Femur (tissue), 1 donor: Measurements from ENCODE around the gene KCNG2.
"Not testable (repeated sequence)": the region's sequence is repeated elsewhere in the genome, so short reads cannot be mapped to it uniquely, and the experiment has no call there.

Source experiments
- DNase-seq: peaks from one replicate; pipeline ENCODE4 v3.0.0-alpha.2; 2017

Gene KCNG2

DNA sequence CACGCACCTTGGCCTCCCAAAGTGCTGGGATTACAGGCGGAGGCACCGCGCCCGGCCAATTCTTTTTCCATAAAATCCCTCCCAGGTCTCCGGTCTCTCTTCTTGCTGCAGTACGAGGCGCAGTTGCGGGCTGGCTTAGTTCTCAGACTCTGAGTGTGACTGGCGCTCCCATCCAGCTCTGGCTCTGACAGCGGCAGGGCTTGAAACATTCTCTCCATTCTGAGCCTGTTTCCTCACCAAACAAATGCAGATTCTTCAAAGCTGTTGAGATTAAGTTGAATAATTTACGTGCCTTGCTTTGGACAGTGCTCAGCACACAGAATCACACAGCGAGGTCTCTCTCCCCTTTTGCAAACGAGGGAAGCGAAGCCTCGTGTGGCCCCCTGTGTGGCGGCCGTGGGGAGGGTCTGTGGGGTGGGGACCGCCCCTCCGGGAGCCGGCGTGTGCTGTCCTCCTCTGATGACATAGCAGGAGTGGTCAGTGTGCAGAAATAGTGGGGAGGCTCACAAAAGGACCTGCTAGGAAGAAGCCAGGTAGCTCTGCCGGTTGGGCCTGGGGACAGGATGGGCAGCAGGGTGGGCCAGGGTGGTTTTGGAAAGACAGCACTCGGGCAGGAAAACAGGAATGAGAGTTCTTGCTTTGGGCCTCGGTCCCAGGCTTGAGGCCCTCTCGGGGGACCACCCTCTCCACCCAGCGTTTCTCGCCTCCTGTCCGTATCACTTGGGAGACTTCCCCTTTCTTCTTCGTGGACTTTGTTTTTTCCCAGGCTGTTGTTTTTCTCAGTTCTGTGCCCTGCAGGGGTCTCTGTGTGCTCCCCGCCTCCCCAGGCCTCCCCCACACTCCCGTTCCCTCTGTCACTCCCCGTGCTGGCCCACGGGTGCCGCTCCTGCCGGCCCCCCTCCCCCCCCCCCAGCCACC, 75.0 kb downstream of the KCNG2 start:
- no peak for DNase-seq

DNA sequence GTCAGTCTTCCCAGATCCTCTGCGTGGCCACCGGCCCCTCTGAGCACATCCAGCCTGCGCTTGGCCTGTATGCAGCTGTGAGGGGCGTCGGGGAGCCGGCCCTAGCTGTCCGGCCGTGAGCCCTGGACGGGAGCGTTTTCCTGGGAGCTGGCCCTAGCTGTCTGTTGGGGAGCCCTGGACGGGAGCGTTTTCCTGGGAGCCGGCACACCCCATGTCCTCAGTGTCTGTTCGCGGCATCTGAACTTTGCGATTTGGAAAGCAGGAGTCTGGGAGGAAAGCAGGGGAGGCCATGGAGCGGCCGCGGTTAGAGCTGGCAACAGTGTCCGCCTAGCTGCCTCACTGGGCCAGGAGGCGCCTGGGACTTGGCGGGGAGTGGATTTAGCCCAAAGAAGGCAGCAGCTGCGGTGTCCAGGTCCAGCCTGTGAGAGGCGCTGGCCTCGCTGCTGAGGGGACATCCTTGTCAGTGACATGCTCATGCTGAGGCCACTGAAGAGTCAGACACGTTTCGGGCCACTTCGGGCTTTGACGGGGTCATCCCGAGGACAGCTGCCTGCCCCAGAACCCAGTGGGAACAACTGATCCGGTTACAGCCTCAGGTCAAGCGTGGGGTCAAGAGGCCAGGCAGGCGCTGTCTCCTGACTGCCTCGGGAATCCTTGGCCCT, 75.8 kb downstream of the KCNG2 start:
- DNase-seq: no peak

DNA sequence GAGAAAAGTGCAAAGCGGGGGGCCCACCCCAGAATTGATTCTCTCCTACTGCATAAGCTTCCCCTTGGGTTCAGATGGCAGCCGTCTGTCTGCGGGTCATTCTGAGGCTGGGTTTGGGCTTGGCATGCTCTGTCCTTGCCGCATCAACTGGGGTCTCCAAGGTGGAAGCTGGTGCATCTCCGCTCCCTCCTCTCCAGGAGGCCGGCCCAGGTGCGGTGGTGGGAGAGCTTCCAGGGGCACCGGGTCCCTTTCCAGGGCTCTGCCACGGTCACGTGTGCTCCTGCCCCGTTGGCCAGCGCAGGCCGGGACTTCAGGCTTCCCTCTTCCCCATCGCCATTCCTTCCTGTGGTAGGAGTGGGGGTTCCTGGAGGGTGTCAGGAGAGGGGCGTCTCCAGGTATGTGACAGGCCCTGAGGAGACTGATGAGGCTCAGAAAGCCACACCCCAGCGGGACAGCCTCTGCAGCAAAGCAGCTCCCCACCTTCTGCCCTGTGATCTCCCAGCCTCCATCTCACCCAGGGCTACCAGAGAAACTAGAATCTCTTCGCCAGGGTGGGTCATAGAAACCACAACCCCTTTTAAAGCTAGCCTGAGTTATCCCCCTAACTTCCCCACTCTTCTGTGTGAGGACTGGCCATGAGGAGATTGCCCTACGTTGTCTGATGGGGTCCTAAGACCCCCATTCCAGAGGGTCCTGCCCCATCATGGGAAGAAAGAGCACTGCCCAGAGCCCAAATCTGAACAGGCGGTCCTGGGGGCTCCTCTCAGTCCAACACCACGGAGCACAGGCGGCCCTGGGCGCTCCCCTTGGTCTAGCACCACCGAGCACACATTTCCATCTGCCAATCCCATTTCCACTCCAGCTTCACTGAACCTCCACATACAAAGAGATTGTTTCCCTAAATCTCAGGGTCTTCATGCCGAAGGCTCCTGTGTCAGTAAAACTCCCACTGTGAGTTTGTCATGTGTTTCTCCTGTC, 77.1 kb downstream of the KCNG2 start:
- no peak for DNase-seq

GRCh38 chr18:79875531-79875919, 77.8 kb downstream of the KCNG2 start:
- no peak for DNase-seq

DNA sequence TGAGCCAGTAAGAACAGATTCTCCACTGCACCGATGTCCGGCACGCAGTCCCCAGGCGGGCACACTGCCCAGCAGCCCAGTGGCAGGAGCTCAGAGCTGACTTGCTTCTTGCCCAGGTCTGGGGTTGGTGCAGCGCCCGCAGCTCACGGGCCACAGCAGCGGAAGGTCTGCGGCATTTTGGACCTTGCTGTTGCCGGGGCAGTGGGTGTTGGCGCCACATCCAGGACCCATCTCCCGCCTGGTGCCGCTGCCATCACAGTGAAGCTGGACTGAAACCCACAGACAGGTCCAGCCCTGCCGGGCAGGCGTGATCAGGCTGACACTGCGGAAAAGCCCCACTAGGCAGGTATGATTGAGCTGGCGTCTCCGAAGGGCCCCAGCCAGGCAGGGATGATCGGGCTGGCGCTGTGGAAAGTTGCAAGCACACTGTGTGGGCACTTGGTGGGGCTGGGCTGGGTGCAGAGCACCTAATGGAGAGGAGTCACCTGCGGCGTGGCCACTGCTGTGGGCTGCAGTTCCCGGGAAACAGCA, 78.3 kb downstream of the KCNG2 start:
- DNase-seq: no peak

- no peak for DNase-seq
These were observed 78.8 kb downstream of the KCNG2 start for GRCh38 chr18:79876497-79876896.

- DNase-seq: no peak
These were observed 79.7 kb downstream of the KCNG2 start for GRCh38 chr18:79877163-79878091.

DNA sequence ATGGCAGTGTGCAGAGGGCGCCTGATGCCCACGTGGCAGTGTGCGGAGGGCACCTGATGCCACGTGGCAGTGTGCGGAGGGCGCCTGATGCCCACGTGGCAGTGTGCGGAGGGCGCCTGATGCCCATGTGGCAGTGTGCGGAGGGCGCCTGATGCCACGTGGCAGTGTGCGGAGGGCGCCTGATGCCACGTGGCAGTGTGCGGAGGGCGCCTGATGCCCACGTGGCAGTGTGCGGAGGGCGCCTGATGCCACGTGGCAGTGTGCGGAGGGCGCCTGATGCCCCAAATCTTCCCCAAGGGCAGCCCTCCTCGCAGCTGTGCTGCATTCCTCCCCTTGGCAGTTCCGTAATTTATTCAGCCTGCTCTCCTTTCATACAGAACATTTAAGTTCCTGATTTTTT, 80.5 kb downstream of the KCNG2 start:
- DNase-seq: not testable (repeated sequence)

- no peak for DNase-seq
These were observed 81.1 kb downstream of the KCNG2 start for GRCh38 chr18:79878741-79879378.

DNA sequence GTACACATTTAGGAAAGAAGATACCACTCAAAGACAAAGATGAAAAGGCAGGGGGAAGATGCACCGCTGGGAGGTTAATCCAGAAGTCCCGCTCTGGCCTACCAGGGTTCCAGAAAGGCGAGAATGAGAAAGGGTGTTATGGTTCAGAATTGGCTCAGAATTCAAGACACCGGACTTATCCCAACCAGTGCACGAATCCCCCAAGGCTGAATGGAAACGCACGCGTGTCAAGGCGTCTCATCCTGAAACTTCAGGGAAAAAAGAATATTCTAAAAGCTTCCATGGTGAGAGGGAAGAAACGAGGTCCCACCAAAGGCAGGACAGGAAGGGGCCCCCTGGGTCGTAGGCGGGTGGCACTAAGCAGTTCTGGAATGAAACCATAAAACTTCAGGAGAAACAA, 81.8 kb downstream of the KCNG2 start:
- DNase-seq: no peak

GRCh38 chr18:79881695-79882094, 84.0 kb downstream of the KCNG2 start:
- no peak for DNase-seq

GRCh38 chr18:79882522-79883241, 84.9 kb downstream of the KCNG2 start:
- no peak for DNase-seq

GRCh38 chr18:79883461-79884293, 85.9 kb downstream of the KCNG2 start:
- DNase-seq: no peak

- no peak for DNase-seq
These were observed 86.7 kb downstream of the KCNG2 start for GRCh38 chr18:79884294-79884962.

GRCh38 chr18:79884963-79885728, 87.4 kb downstream of the KCNG2 start:
- no peak for DNase-seq

- DNase-seq: no peak
These were observed 89.7 kb downstream of the KCNG2 start for GRCh38 chr18:79887181-79888000.

- no peak for DNase-seq
These were observed 90.3 kb downstream of the KCNG2 start for GRCh38 chr18:79888016-79888415.
